Esophagus (tissue), 2 donors: ENCODE data around the gene SLC44A4. TPM values are rescaled to one million over a fixed set of nuclear protein-coding genes. Genes with fewer than 3 reads are reported as not detected.

Experiments used
- H3K27ac ChIP-seq, 2 donors: one replicate each; pipeline ENCODE4 v1.5.1; 2013; ENCODE audit warnings: low read depth in 2 of 2, mild to moderate bottlenecking in 2 of 2, inconsistent platforms in 1 of 2, low read length in 1 of 2, moderate library complexity in 1 of 2
- H3K27me3 ChIP-seq, 2 donors: one replicate each; pipeline ENCODE4 v1.6.1; 2013; ENCODE audit warnings: low read length in 2 of 2, control low read depth in 1 of 2, mild to moderate bottlenecking in 1 of 2; ENCODE audit not compliant: insufficient read depth in 2 of 2, control insufficient read depth in 1 of 2
- H3K36me3 ChIP-seq, 2 donors: one replicate each; pipeline ENCODE4 v1.6.1; 2013; ENCODE audit warnings: low read length in 1 of 2; ENCODE audit not compliant: control insufficient read depth in 2 of 2, insufficient read depth in 2 of 2
- H3K4me1 ChIP-seq, 2 donors: one replicate each; pipeline ENCODE4 v1.6.1; 2013; ENCODE audit warnings: low read length in 1 of 2; ENCODE audit not compliant: control insufficient read depth in 2 of 2, insufficient read depth in 2 of 2
- H3K4me3 ChIP-seq, 2 donors: one replicate each; pipeline ENCODE4 v1.5.1; 2013; ENCODE audit warnings: low read length in 2 of 2, mild to moderate bottlenecking in 2 of 2, low read depth in 1 of 2, moderate library complexity in 1 of 2
- H3K9me3 ChIP-seq, 2 donors: one replicate each; pipeline ENCODE4 v1.6.1; 2013; ENCODE audit warnings: mild to moderate bottlenecking in 2 of 2, low read depth in 1 of 2, low read length in 1 of 2, moderate library complexity in 1 of 2; ENCODE audit not compliant: control insufficient read depth in 2 of 2, insufficient read depth in 1 of 2
- WGBS, 2 donors: extraction: QIAGEN DNeasy Blood & Tissue Kit; methylation state at CpG; one replicate each; pipeline ENCODE4 v1.1.7; 2013; 5-methylcytosine and 5-hydroxymethylcytosine counted together
- polyA plus RNA-seq, 2 donors: library from polyadenylated mRNA; stranded (reverse); fragments of 200-250 nt; gene quantifications; one replicate each; pipeline ENCODE4 v1.2.3, GENCODE V29; 2013
- donor health status: healthy with polysubstance abuse.
- donor health status: Bipolar disorder and iron deficiency.

Gene SLC44A4
- under 1 TPM; 0.19 to 0.33 TPM for polyA plus RNA-seq

DNA sequence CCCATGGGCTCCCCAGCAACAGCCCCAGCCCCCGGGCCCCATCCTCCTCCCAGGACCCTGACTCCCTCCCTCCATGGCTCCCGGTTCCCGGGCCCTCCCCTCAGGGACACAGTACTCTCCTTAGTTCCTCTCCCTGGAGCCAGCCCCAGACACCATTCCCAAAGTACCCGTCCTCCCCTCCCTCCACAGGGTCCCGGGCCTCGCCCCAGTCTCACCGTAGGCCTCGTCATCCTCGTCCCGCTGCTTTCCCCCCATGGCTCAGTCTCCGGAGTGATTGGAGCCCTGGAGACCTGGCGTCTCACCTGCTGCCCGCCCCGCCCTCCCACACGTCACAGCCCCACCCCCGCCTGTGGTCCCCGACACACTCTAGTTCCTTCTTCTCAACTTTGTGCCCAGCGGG lies at the start of gene SLC44A4:
SLC44A4 (minus strand) TSS at position 272 of the 400 bp plus-strand sequence; CDS start at position 255, 17 bp downstream.
- Histone ChIP-seq H3K27me3 (no peaks in the 10 kb centered on the region), H3K9me3 (no peaks in the 10 kb centered on the region), H3K4me1 (peaks cover 0 to 3% of the 10 kb centered on the region in 2 donors), H3K36me3 (peaks cover 24 to 28% of the 10 kb centered on the region in 2 donors), H3K4me3 (no peak within 1 kb of the TSS), H3K27ac (no peak within 1 kb of the TSS)
- WGBS, 2 donors: 45 to 52% methylated on average over 18 of the region's 18 CpGs

DNA sequence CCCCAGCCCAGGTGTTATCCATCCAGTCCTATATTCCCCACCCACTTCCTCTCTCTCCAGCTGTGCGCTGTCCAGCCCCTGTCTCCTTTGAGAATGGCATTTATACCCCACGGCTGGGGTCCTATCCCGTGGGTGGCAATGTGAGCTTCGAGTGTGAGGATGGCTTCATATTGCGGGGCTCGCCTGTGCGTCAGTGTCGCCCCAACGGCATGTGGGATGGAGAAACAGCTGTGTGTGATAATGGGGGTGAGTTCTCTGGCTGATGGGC lies 49.8 kb upstream of the SLC44A4 start:
- WGBS, 2 donors: 74 to 80% methylated on average over 9 of the region's 9 CpGs
- no peak overlapping the region for H3K4me3 ChIP-seq
- H3K27ac ChIP-seq: no peak overlapping the region

DNA sequence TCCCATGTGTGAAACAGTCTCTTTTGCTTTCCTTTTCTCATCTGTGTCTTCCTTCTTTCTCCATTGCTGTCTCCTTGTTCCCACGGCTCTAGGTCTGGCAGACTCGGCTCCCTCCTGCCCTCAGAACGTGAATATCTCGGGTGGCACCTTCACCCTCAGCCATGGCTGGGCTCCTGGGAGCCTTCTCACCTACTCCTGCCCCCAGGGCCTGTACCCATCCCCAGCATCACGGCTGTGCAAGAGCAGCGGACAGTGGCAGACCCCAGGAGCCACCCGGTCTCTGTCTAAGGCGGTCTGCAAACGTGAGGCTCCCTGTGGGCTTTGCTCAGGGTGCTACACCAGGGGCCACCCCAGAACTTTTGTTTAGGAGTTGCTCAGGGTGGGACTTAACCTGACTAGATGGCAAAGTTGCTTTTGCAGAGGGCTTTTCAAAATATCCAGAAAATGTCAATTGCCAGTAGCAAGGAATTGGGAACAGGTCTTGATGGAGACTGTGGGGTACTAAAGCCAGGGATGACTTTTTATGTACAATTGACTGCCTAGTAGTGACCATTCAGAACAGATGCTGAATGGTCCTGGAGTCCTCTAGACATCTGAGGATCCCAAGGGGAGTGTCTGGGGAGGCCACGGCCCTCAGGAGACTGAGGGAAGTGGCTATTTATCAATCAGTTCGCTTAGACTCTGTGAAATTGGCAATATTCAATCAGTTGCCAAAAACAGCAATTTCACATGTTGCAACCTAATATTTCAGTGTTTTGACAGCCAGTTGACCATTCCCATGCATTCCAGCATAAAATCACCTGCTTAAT lies 49.3 kb upstream of the SLC44A4 start:
- Histone ChIP-seq H3K9me3 (no peaks in the 10 kb centered on the region), H3K27ac (no peak overlapping the region), H3K4me1 (no peaks in the 10 kb centered on the region), H3K27me3 (no peaks in the 10 kb centered on the region), H3K4me3 (no peak overlapping the region), H3K36me3 (no peaks in the 10 kb centered on the region)
- WGBS, 2 donors: 74 to 80% methylated on average over 11 of the region's 11 CpGs

More for the DNA sequence above, 49.8 kb upstream of the SLC44A4 start:
- no peaks in the 10 kb centered on the region for H3K9me3 ChIP-seq
- no peaks in the 10 kb centered on the region for H3K36me3 ChIP-seq
- H3K4me1 ChIP-seq: no peaks in the 10 kb centered on the region
- H3K27me3 ChIP-seq: no peaks in the 10 kb centered on the region

DNA sequence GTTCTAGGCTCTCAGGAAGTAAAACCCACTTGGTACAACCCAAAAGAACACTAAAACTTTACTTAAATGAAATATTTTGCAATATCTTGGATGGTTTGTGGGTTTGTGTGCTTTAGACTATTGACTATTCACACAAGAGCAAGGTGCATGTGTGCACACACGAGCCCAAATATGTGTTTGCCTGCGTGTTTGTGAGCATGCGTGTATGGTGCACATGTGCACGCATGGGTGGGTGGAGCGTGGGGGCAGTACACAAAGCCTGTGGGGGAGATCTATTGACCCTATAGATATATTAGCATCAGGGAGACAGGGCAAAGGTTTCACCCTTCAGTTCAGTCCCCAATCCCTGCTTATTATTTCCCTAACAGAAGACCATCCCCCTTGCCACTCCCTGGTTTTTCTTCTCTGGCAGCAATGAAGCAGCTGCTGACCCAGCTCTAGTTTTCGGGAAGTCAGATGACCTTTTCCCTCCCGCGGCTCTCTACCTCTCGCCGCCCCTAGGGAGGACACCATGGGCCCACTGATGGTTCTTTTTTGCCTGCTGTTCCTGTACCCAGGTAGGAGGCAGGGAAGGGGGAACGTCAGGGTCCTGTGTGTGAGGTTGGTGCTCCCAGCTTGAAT lies 48.6 kb upstream of the SLC44A4 start, which contains the start of gene C2:
C2 (plus strand) TSS at position 476 of the 621 bp plus-strand sequence; CDS start at position 512, 36 bp downstream.
- H3K36me3 ChIP-seq: no peaks in the 10 kb centered on the region
- H3K27ac ChIP-seq: no peak within 1 kb of the TSS
- 57 to 68% methylated on average over 11 of the region's 11 CpGs for WGBS, 2 donors
- H3K9me3 ChIP-seq: no peaks in the 10 kb centered on the region
- no peaks in the 10 kb centered on the region for H3K4me1 ChIP-seq
- no peaks in the 10 kb centered on the region for H3K27me3 ChIP-seq
- no peak within 1 kb of the TSS for H3K4me3 ChIP-seq

DNA sequence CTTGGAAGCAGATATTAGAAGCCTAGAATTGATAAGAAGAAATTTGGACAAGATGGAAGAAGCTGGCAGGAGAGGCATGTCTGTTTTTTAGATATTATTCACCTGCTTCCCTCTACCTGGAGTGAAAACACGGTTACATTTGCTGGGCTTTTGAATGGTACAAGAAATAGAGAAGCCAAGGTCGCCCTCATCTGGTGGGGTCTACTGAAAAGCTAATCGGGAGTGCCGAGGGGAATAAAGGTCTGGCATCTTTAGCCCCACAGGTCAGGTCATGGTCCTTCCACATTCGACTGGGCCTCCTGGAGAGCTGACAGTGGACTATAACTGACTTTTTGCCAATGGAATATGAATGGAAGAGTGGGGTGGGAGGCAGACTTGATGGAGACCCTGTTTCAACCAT lies 44.1 kb upstream of the SLC44A4 start:
- no peak overlapping the region for H3K4me3 ChIP-seq
- H3K36me3 ChIP-seq: no peaks in the 10 kb centered on the region
- H3K4me1 ChIP-seq: peaks cover 0 to 4% of the 10 kb centered on the region in 2 donors
- no peak overlapping the region for H3K27ac ChIP-seq
- no peaks in the 10 kb centered on the region for H3K27me3 ChIP-seq
- 12 to 14% methylated on average over 5 of the region's 5 CpGs for WGBS, 2 donors
- no peaks in the 10 kb centered on the region for H3K9me3 ChIP-seq

DNA sequence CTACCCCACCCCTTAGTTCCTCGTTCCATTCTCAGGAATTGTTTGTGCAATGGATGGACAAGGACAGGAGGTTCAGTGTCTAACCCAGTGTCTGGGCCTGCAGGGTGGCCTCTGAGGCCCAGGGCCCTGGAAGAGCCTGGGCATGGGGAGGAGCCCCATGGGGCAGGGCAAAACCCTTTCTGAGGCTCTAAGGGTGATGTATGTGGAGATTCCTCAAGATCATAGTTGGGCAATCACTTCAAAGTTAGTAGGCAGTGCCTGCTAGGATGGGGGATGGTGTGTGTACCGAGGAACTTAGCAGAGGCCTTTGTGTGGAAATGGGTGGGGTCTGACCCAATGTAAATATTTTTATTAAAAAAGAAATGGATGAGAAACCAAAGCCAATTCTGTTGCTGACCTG lies 42.0 kb upstream of the SLC44A4 start:
- Histone ChIP-seq H3K4me3 (no peak overlapping the region), H3K27me3 (no peaks in the 10 kb centered on the region), H3K4me1 (peaks cover 0 to 4% of the 10 kb centered on the region in 2 donors), H3K36me3 (no peaks in the 10 kb centered on the region), H3K27ac (peak overlapping the region; percentile 14 to 78), H3K9me3 (no peaks in the 10 kb centered on the region)
- 55 to 72% methylated on average over 2 of the region's 2 CpGs for whole genome bisulfite sequencing, 2 donors

DNA sequence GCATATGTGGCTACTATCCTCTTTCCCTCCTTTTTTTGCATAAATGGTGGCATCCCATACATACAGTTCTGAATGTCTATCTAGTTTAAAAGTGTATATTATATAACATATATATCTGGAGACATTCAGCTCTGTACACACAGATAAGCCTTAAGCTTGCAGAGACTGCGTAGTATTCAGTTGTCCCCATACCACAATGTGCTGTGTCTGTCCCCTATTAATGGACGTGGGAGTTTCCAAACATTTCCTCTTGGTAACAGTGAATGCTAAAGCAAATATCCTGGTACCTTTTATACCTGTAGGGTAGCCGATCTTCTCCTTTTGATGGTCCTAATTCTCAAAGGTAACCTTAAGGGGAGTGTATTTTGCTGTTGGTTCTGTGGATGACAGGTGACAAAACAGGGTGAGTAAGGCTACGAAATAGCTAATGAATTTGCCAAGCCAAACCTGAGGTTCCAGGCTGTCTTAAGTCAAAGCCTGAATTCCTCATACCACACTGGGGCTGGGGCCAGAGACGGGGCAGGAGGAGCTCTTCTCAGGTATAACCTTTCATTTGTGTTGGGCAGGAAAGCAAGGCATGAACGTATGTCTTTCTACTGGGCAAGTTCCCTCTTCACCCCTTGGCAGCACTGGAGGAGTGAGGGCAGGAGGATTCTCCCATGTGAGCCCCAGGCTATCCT lies 41.0 kb upstream of the SLC44A4 start:
- 63 to 71% methylated on average over 6 of the region's 6 CpGs for WGBS, 2 donors
- H3K4me1 ChIP-seq: peaks cover 0 to 4% of the 10 kb centered on the region in 2 donors
- H3K27ac ChIP-seq: peak overlapping the region; percentile 63 to 78
- no peak overlapping the region for H3K4me3 ChIP-seq
- no peaks in the 10 kb centered on the region for H3K27me3 ChIP-seq
- no peaks in the 10 kb centered on the region for H3K36me3 ChIP-seq
- no peaks in the 10 kb centered on the region for H3K9me3 ChIP-seq

DNA sequence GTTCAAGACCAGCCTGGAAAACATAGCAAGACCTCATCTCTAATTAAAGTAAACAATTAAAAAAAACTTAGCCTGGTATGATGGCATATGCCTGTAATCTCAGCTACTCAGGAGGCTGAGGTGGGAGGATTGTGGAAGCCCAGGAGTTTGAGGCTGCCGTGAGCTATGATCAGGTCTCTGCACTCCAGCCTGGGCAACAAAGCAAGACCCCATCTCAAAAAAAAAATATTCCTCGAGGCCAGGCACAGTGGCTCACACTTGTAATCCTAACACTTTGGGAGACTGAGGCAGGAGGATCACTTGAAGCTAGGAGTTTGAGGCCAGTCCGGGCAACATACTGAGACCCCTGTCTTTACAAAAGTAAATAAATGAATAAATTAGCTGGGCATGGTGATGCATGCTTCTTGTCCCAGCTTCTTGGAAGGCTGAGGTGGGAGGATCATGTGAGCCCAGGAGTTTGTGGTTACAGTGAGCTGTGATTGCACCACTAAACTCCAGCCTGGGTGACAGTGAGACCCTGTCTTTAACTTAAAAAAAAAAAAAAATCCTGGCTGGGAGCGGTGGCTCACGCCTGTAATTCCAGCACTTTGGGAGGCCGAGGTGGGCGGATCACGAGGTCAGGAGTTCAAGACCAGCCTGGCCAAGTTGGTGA lies 39.4 kb upstream of the SLC44A4 start:
- WGBS, 2 donors: 72 to 89% methylated on average over 8 of the region's 8 CpGs
- Histone ChIP-seq H3K36me3 (no peaks in the 10 kb centered on the region), H3K4me3 (no peak overlapping the region), H3K27ac (no peak overlapping the region), H3K9me3 (no peaks in the 10 kb centered on the region), H3K4me1 (peaks cover 0 to 4% of the 10 kb centered on the region in 2 donors), H3K27me3 (no peaks in the 10 kb centered on the region)

DNA sequence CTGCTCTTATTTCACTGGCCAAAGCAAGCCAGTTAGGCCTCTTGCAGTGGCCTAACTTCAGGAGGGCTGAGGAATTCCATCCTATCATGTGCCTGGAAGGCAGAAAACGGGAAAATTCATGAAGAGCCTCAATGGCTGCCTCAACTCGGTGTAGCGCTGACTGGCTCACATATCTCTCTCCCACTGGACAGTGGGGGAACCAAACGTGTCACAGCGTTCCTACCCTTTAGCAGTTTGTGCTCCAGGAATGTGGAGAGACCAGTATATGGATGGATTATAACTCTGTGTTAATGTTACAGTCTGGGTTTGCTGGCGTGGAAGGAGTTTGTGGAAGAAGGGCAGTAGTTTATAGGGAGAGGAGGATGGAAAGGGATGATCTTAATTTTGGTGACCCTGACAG lies 37.0 kb upstream of the SLC44A4 start:
- Histone ChIP-seq H3K27me3 (no peaks in the 10 kb centered on the region), H3K27ac (no peak overlapping the region), H3K4me3 (no peak overlapping the region), H3K4me1 (peaks cover 0 to 4% of the 10 kb centered on the region in 2 donors), H3K9me3 (no peaks in the 10 kb centered on the region), H3K36me3 (no peaks in the 10 kb centered on the region)
- WGBS, 2 donors: 78 to 82% methylated on average over 6 of the region's 6 CpGs
